Measurements from ENCODE around the gene DCHS1. TPM values are rescaled to one million over a fixed set of nuclear protein-coding genes. Genes with fewer than 3 reads are reported as not detected.

DCHS1 gene
- total RNA-seq, 2 donors from 2014 or later = 1.8 to 8.0 TPM

DNA sequence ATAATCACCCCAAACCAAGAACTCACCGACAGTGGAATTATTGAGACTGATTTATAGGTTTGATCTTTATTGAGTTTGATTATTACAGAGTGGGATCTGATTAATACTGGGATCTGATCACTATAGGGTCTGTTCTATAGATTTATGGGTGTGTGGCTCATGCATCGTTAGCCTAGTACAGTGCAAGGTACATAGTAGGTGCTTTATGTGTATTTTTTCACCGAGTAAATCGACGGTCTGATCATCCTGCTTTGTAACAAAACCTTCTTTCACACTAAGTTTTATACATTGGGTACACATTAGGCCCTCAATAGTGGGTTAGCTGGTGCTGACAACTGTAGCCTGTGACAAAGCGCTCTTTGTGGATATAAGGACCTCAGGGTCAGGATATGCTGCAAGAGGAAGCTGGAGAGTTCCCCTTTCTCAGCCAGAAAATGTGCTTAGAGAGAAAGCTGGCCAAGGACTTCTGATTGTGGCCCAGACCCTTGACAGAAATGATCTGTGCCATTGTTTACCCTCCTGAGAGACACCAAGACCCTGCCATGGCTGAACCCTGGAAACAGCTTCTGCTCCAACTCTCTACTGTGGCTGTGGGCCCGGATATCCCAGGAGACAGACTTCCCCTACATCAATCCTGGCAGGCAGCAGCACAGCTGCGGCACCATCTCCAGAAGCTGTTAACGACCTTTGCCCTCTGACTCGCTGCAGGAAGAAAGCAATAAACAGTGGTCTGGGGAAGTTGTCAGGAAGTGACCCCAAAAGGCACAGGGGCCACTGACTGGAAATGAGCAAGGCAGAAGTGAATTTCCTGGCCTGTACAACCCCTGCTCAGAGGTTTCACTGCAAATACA lies 20.3 kb downstream of the DCHS1 start:
- no peak overlapping the region for H3K27ac Mint-ChIP-seq
- ATAC-seq (no peak), DNase-seq (no peak)
- no peaks in the 10 kb centered on the region for H3K9me3 ChIP-seq (ENCODE audit: control insufficient read depth, low read length, poor library complexity, severe bottlenecking)
- no peaks in the 10 kb centered on the region for H3K36me3 Mint-ChIP-seq (ENCODE audit: low read depth)
- no peak overlapping the region for H3K4me3 Mint-ChIP-seq
- H3K27me3 Mint-ChIP-seq = no peaks in the 10 kb centered on the region
- peaks cover 10% of the 10 kb centered on the region for H3K4me1 Mint-ChIP-seq

DNA sequence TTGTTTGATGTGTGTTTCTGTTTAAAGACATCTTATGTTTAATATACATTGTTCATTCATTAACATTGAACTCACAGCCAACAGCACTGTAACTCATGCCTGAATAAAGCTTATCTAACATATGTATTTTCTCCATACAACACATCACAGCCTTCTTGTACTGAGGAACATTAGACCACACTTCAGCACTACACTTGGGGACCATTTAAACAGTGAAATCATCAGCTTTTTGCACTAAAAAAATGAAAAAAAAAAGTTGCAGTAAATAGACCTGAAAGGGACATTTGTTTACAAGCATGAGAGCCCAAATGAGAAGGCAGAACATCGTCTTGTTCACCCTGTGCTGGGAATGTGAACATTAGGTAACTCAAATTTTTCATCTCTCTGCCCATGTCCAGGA lies 21.1 kb downstream of the DCHS1 start:
- Mint-ChIP-seq H3K27ac (no peak overlapping the region), H3K4me1 (peaks cover 10% of the 10 kb centered on the region), H3K27me3 (no peaks in the 10 kb centered on the region), H3K36me3 (ENCODE audit: low read depth) (no peaks in the 10 kb centered on the region), H3K4me3 (no peak overlapping the region)
- H3K9me3 ChIP-seq (ENCODE audit: control insufficient read depth, low read length, poor library complexity, severe bottlenecking) = no peaks in the 10 kb centered on the region
- ATAC-seq (no peak), DNase-seq (no peak)

DNA sequence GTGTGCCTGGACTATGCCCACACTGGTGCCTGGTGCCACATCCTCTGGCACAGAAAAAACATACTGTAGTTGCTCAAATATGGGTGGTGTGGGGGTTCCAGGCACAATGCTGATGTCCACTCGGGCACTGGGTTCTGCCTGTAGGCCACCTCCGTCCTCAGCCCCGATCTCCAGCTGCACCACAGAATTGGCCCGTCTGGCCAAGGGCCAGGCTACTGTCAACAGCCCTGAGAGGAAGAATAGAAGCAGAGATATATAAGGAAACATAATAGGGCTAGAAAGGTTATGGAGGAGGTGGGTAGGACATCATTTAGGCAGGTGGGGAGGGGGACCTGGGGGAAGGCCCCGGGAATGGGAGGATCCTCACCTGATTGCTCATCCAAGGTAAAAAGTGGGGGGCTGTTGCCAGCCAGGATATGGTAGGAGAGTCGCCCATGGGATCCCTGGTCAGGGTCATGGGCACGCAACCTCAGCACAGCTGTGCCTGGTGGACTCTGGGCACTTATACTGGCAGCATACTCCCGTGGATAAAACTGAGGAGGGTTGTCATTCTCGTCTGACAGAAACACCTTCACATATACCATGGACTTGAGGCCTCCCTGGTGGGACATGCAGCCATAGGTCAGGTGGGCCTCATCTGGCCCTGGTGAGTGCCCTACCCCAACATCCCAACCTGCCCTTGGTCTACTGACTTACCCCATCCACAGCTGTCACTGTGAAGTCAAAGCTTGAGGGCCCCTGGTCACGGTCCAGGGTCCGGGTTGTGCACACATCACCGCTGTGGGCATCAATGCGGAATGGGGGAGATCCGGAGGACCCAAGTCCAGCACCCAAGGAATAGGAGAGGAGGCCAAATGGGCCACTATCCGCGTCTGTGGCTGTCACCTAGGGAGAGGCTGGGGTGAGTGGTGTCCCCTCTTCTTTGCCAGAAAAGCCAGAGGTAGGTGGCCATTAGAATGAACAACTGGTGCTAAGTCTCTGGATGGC lies 21.9 kb downstream of the DCHS1 start:
- ATAC-seq = no peak
- H3K27ac Mint-ChIP-seq = no peak overlapping the region

DNA sequence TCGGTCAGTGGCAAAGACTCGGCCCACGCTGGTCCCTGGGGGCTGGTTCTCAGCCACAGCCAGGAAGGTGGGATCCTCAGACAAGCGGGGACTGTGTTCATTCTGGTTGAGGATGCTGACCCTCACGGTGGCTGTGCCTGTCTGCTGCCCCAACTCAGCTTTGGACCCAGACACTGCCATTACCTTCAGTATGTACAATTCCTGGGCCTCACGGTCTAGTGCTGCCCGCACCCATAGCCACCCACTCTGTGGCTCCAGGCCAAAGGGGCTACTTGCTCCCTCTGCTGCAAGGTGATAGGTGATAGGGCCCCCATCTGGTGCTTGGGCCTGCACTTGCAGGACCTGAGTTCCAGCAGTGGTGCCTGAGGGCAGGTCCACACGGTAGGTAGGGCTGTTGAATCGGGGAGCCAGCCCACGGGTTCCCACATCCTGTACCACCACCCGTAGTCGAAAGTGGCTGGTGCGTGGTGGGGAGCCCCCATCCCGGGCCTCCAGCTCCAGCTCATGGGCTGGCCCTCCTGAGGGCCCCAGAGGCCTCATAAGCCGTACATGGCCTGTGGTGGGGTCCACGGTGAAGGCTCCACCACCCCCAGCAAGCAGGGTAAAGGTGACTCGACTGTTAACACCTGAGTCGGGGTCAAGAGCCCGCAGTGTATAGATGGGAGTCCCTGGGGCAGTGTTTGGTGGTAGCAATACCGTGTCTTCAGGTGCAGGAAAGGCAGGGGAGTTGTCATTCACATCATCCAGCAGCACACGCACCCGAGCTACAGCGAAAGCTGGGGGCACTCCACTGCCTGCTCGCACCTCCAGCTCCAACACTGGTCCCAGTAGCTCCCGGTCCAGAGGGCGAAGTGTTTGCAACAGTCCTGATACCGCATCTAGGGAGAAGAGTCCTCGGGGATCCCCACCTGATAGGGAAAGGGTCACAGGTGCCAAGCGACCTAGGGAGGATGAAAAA lies 23.2 kb downstream of the DCHS1 start:
- H3K9me3 ChIP-seq (ENCODE audit: control insufficient read depth, low read length, poor library complexity, severe bottlenecking) = no peaks in the 10 kb centered on the region
- no peak for ATAC-seq
- no peak for DNase-seq
- Mint-ChIP-seq H3K4me3 (no peak overlapping the region), H3K4me1 (peaks cover 16% of the 10 kb centered on the region), H3K27ac (no peak overlapping the region), H3K36me3 (ENCODE audit: low read depth) (peaks cover 4% of the 10 kb centered on the region), H3K27me3 (no peaks in the 10 kb centered on the region)

More for the DNA sequence above, 21.9 kb downstream of the DCHS1 start:
- Mint-ChIP-seq H3K36me3 (ENCODE audit: low read depth) (no peaks in the 10 kb centered on the region), H3K4me3 (no peak overlapping the region), H3K27me3 (no peaks in the 10 kb centered on the region), H3K4me1 (peaks cover 6% of the 10 kb centered on the region)
- no peaks in the 10 kb centered on the region for H3K9me3 ChIP-seq (ENCODE audit: control insufficient read depth, low read length, poor library complexity, severe bottlenecking)
- no peak for DNase-seq

DNA sequence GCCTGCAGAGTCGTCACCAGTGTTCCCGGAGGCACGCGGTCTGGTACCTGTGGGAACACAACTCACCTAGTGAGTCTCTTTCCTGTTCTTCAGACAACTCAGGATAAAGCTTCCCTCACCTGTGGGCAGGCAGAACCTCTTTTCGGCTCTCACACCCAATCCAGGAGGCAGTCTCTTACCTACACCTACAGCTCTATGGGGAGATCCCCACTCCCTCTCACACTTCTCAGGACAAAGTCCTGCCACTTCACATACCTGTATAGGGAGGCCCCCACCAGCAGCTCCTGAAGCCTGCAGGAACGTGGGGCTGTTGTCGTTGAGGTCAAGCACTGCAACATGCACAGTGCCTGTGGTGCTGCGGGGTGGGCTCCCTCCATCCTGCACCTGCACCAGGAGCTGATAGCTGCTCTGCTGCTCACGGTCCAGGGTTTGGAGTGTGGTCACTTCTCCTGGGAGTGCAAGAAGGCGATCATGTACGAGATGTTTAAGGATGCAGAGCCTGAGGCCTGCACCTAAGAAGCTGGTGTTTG lies 24.2 kb downstream of the DCHS1 start:
- no peaks in the 10 kb centered on the region for H3K27me3 Mint-ChIP-seq
- peaks cover 4% of the 10 kb centered on the region for H3K36me3 Mint-ChIP-seq (ENCODE audit: low read depth)
- H3K27ac Mint-ChIP-seq = peak overlapping the region; percentile 29

DNA sequence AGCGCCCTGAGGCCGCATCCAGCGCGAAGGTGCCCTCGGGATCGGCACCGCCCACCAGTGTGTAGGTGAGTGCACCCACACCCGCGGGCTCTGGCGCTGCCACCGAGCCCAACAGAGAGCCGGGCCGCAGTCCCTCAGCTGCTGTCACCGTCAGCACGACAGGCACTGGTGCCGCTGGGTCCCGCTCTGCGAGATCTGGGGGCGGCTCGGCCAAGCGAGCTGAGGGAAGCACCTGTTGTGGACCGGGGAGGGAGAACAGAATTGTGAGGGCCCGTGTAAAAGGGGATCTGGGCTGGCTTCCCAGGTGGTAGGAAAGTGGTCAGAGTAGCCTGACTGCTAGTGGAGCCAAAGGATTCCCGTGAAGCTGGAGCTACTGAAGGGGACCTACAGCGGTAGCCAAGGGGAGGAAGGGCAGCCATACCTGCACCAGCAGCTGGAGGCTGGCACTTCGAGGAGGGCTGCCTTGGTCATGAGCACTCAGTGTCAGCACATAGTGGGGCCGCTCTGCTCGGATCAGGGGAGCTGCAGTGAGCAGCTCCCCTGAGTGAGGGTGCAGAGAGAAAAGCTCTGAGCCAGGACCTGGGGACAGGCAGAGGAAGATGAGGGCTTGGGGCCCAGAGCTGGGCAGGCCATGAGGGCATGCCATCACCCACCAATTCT lies 24.8 kb downstream of the DCHS1 start:
- H3K27me3 Mint-ChIP-seq = no peaks in the 10 kb centered on the region

More for the DNA sequence above, 24.2 kb downstream of the DCHS1 start:
- Mint-ChIP-seq H3K4me3 (no peak overlapping the region), H3K4me1 (peaks cover 18% of the 10 kb centered on the region)
- ATAC-seq (no peak), DNase-seq (no peak)
- no peaks in the 10 kb centered on the region for H3K9me3 ChIP-seq (ENCODE audit: control insufficient read depth, low read length, poor library complexity, severe bottlenecking)

DNA sequence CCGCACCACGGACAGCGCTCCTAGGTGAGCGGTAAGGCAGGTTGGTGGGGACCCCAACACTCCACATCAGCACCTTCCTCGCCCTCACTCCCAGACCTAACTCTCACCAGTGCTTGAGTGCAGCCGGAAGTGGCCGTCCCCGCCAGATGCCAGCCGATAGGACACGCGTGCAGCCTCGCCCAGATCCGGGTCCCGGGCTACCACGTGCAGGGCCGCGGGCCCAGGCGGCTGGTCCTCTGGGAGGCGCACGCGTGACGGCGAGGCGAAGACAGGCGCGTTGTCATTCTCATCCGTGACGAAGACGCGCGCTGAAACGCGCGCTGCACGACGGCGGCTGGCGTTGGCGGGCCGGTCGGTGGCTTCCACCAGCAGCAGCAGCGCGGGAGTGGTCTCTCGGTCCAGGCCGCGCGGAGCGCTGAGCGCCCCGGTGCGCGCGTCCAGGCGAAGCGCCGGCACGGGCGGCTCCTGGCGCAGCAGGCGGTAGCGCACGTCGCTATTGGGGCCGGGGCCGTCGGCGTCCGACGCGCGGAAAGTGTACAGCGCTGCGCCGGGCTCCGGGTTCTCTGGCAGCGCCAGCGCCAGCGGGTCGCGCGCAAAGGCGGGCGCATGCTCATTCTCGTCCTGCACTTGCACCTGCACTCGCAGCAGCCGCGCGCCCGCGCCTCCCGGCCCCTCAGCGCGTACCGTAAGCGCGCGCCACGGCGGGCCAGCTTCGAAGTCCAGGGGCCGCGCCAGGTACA lies 25.5 kb downstream of the DCHS1 start:
- Mint-ChIP-seq H3K27me3 (no peaks in the 10 kb centered on the region), H3K36me3 (ENCODE audit: low read depth) (peaks cover 4% of the 10 kb centered on the region), H3K4me1 (peaks cover 19% of the 10 kb centered on the region), H3K27ac (no peak overlapping the region), H3K4me3 (no peak overlapping the region)
- no peaks in the 10 kb centered on the region for H3K9me3 ChIP-seq (ENCODE audit: control insufficient read depth, low read length, poor library complexity, severe bottlenecking)
- ATAC-seq (no peak), DNase-seq (no peak)

More for the DNA sequence above, 24.8 kb downstream of the DCHS1 start:
- DNase-seq (no peak), ATAC-seq (no peak)
- H3K9me3 ChIP-seq (ENCODE audit: control insufficient read depth, low read length, poor library complexity, severe bottlenecking) = no peaks in the 10 kb centered on the region
- H3K27ac Mint-ChIP-seq = peak overlapping the region; percentile 29
- peaks cover 4% of the 10 kb centered on the region for H3K36me3 Mint-ChIP-seq (ENCODE audit: low read depth)
- no peak overlapping the region for H3K4me3 Mint-ChIP-seq
- peaks cover 19% of the 10 kb centered on the region for H3K4me1 Mint-ChIP-seq

DNA sequence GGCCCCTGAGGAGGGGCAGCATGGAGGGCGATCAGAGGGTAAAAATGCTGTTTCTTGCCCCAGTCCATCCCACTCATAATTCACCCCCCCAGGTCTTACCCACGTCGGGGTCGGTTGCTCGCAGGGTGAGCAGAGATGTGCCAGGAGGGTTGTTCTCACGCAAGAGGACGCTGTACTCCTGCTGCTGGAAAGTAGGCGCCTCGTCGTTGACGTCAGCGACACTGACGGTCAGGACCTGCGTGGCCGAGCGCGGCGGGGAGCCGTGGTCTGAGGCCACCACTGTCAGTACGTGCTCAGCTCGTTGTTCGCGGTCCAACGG lies 26.1 kb downstream of the DCHS1 start:
- ATAC-seq (no peak), DNase-seq (no peak)
- Mint-ChIP-seq H3K36me3 (ENCODE audit: low read depth) (peaks cover 4% of the 10 kb centered on the region), H3K27ac (no peak overlapping the region), H3K27me3 (no peaks in the 10 kb centered on the region), H3K4me3 (no peak overlapping the region), H3K4me1 (peaks cover 19% of the 10 kb centered on the region)
- no peaks in the 10 kb centered on the region for H3K9me3 ChIP-seq (ENCODE audit: control insufficient read depth, low read length, poor library complexity, severe bottlenecking)

DNA sequence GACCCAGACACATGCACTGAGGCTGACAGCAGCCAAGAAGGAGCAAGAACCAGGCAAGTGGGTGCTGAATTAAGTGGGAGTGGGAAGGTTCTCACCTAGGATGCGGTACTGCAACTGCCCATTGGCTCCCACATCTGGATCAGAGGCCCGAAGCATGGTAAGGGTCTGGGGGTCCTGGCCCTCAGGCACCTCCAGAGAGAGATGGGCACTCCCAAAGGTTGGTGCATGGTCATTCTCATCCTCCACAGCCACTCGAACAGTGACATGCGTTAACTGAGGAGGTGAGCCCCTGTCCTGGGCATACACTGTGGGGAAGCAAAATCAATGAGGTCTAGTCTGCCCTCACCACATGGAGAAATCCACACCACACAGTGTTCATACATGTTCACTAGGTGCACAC lies 27.1 kb downstream of the DCHS1 start:
- Mint-ChIP-seq H3K27ac (no peak overlapping the region), H3K4me1 (peaks cover 19% of the 10 kb centered on the region), H3K27me3 (no peaks in the 10 kb centered on the region), H3K4me3 (no peak overlapping the region), H3K36me3 (ENCODE audit: low read depth) (peaks cover 4% of the 10 kb centered on the region)
- H3K9me3 ChIP-seq (ENCODE audit: control insufficient read depth, low read length, poor library complexity, severe bottlenecking) = no peaks in the 10 kb centered on the region
- DNase-seq (no peak), ATAC-seq (no peak)

DNA sequence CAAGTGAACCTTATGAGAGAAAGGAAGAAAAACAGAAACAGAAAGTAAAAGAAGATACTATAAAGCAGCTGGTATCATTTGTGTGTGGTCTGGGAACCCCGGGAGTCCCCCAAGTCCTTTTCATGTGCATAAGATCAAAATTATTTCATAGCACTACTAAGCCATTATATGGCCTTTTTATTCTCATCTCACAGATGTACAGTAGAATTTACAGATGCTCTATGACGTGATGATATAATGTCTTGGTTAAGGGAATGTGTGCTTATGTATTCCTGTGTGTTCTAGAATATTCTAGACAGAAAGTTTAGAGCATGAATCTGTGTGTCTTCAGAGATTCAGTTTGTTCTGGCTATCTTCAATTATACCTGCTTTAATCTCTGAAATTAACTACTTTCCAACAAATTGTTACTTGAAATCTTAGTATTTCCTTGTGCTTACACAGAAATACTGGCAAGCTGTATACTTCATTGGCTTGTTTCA lies 27.8 kb downstream of the DCHS1 start:
- no peaks in the 10 kb centered on the region for H3K9me3 ChIP-seq (ENCODE audit: control insufficient read depth, low read length, poor library complexity, severe bottlenecking)
- Mint-ChIP-seq H3K4me1 (peaks cover 19% of the 10 kb centered on the region), H3K4me3 (peak overlapping the region; percentile 69), H3K27me3 (no peaks in the 10 kb centered on the region), H3K36me3 (ENCODE audit: low read depth) (peaks cover 4% of the 10 kb centered on the region), H3K27ac (peak overlapping the region; percentile 69)
- DNase-seq (no peak), ATAC-seq (peak; percentile 81)

DNA sequence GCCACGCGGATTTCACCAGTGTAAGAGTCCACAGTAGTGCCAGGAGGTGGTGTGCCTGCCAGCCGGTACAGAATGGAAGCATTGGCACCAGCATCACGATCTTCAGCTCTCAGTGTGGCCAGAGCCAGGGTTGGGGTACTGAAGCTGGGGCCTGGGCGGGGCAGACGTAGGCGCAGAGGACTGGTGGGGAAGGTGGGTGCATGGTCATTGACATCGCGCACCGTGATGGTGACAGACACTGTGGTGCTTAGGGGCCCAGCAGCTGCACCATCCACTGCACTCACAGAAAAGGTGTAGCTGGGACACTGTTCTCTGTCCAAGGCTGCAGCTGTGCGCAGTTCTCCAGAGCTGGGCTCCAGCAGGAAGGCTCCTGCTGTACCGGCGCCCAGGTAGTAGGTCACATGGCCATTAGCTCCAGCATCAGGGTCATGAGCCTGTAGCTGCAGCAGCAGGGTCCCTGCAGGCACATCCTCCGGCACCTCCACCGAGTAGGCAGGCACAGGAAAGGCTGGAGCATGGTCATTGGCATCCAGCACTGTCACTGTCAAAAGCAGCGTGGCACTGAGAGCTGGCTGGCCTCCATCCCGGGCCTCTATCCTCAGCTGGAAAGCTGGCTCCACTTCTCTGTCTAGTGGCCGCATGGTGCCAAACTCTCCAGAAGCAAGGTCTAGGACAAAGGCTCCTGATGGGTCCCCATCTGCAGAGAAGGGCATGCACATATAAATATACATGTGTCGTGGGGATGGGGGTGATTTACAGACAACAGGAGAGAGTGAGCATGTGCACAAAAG lies 28.4 kb downstream of the DCHS1 start:
- H3K36me3 Mint-ChIP-seq (ENCODE audit: low read depth) = peaks cover 4% of the 10 kb centered on the region
- no peaks in the 10 kb centered on the region for H3K27me3 Mint-ChIP-seq
- H3K4me1 Mint-ChIP-seq = peaks cover 17% of the 10 kb centered on the region
- H3K27ac Mint-ChIP-seq = peak overlapping the region; percentile 69
- H3K4me3 Mint-ChIP-seq = peak overlapping the region; percentile 69
- no peak for ATAC-seq
- H3K9me3 ChIP-seq (ENCODE audit: control insufficient read depth, low read length, poor library complexity, severe bottlenecking) = no peaks in the 10 kb centered on the region
- no peak for DNase-seq

Measured in T-helper 17 cell (primary cell).